Stimulated activated CD8-positive, alpha-beta memory T cell treated with anti-CD3 and anti-CD28 coated beads, Interleukin-12 subunit alpha, Interleukin-12 subunit beta, amount 100 ng/mL, for 1 hour (primary cell): Measurements from ENCODE around the gene LTF.
"Not testable (repeated sequence)": the region's sequence is repeated elsewhere in the genome, so short reads cannot be mapped to it uniquely, and the experiment has no call there.

Experiments used
- DNase-seq: peaks from one replicate; pipeline ENCODE4 v3.0.0-alpha.2; 2020; ENCODE audit warnings: low read depth

The LTF gene

GRCh38 chr3:46440531-46441294 lies 24.0 kb downstream of the LTF start:
- DNase-seq, result no peak

- no peak for DNase-seq
These were observed 25.9 kb downstream of the LTF start for GRCh38 chr3:46438831-46439230.

- DNase-seq, result no peak
These were observed 29.5 kb downstream of the LTF start for GRCh38 chr3:46435081-46435726.

- DNase-seq, result no peak
These were observed 30.9 kb downstream of the LTF start for GRCh38 chr3:46433841-46434240.

- not testable (repeated sequence) for DNase-seq
These were observed 31.6 kb downstream of the LTF start for GRCh38 chr3:46433118-46433517.

GRCh38 chr3:46431905-46432304 lies 32.8 kb downstream of the LTF start:
- not testable (repeated sequence) for DNase-seq

GRCh38 chr3:46430879-46431278 lies 33.8 kb downstream of the LTF start:
- not testable (repeated sequence) for DNase-seq

GRCh38 chr3:46429671-46430070 lies 35.0 kb downstream of the LTF start:
- no peak for DNase-seq

GRCh38 chr3:46429250-46429649 lies 35.5 kb downstream of the LTF start:
- no peak for DNase-seq

- DNase-seq, result no peak
These were observed 36.5 kb downstream of the LTF start for GRCh38 chr3:46427916-46428833.

GRCh38 chr3:46427404-46427803 lies 37.3 kb downstream of the LTF start:
- not testable (repeated sequence) for DNase-seq

- DNase-seq, result not testable (repeated sequence)
These were observed 38.2 kb downstream of the LTF start for GRCh38 chr3:46426476-46426875.

- no peak for DNase-seq
These were observed 41.1 kb downstream of the LTF start for GRCh38 chr3:46423588-46423987.

- DNase-seq, result no peak
These were observed 42.1 kb downstream of the LTF start for GRCh38 chr3:46422617-46423016.

GRCh38 chr3:46420931-46421330 lies 43.8 kb downstream of the LTF start:
- DNase-seq, result no peak

- no peak for DNase-seq
These were observed 44.9 kb downstream of the LTF start for GRCh38 chr3:46419816-46420215.

- DNase-seq, result no peak
These were observed 46.7 kb downstream of the LTF start for GRCh38 chr3:46417841-46418611.

GRCh38 chr3:46416811-46417510 lies 47.7 kb downstream of the LTF start:
- no peak for DNase-seq

GRCh38 chr3:46416125-46416810 lies 48.4 kb downstream of the LTF start:
- DNase-seq, result no peak

GRCh38 chr3:46414739-46415138 lies 50.0 kb downstream of the LTF start:
- DNase-seq, result no peak

GRCh38 chr3:46413951-46414350 lies 50.8 kb downstream of the LTF start:
- DNase-seq, result no peak
